HEK293T (cell line): ENCODE measurements around the gene ARID3A.

Source experiments
- ARNT ChIP-seq: fragments of 450-650 bp; IDR thresholded peaks from 2 replicates; pipeline ENCODE4 v1.6.1; 2017; ENCODE audit warnings: mild to moderate bottlenecking
- BHLHE40 ChIP-seq: fragments of 450-650 bp; IDR thresholded peaks from 2 replicates; pipeline ENCODE4 v1.6.1; 2016; ENCODE audit warnings: mild to moderate bottlenecking, moderate library complexity, borderline replicate concordance
- FOXA1 ChIP-seq: fragments of 450-650 bp; IDR thresholded peaks from 2 replicates; pipeline ENCODE4 v1.6.1; 2016; ENCODE audit warnings: mild to moderate bottlenecking
- FOXK2 ChIP-seq: fragments of 450-650 bp; IDR thresholded peaks from 2 replicates; pipeline ENCODE4 v1.6.1; 2016; ENCODE audit warnings: mild to moderate bottlenecking
- L3MBTL2 ChIP-seq: fragments of 450-650 bp; conservative IDR thresholded peaks from 2 replicates; pipeline ENCODE4 v1.6.1; 2016; ENCODE audit warnings: mild to moderate bottlenecking
- LEF1 ChIP-seq: fragments of 450-650 bp; IDR thresholded peaks from 2 replicates; pipeline ENCODE4 v1.6.1; 2017; ENCODE audit warnings: mild to moderate bottlenecking, borderline replicate concordance
- SP1 ChIP-seq: fragments of 450-650 bp; IDR thresholded peaks from 2 replicates; pipeline ENCODE4 v1.6.1; 2017

DNA sequence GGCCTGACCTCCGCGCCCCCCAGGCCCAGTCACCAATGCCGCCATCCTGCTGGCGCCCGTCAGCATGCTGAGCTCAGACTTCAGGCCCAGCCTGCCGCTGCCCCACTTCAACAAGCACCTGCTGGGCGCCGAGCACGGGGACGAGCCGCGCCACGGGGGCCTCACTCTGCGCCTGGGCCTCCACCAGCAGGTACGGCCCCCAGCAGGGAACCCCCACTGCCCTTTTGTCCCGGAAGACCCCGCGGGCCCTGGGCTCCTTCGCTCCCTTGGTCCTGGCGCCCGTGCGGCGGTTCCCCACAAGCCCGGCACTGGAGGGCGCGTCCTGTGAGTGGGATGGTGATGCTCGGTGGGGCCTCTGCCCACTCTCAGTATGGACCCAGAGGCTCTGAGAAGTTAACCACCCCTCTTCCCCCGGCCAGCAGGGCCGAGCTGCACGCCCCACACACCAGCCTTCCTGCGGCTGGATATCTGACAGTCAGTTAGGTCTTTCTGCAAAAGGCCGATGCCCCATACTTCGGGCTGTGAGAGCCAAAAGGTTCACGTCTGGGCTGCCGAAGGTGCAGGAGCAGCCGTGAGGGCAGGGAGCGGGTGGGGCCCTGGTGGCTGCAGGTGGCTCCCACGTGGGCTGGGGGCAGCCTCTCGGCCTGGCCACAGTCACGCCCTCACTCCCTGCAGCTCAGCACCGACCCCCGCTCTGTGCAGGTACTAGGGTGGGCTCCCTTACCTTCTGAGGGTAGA, 66.3 kb downstream of the ARID3A start:
- no peak for TF ChIP-seq LEF1
- no peak for TF ChIP-seq FOXK2
- no peak for TF ChIP-seq BHLHE40
- no peak for TF ChIP-seq SP1
- no peak for TF ChIP-seq L3MBTL2
- TF ChIP-seq FOXA1 = no peak
- TF ChIP-seq ARNT = no peak
